Measurements from ENCODE around the gene CLDND2. TPM values are rescaled to one million over a fixed set of nuclear protein-coding genes. Genes with fewer than 3 reads are reported as not detected.

Gene CLDND2
- total RNA-seq, 1 donor from 2014 or later = 0.84 TPM

DNA sequence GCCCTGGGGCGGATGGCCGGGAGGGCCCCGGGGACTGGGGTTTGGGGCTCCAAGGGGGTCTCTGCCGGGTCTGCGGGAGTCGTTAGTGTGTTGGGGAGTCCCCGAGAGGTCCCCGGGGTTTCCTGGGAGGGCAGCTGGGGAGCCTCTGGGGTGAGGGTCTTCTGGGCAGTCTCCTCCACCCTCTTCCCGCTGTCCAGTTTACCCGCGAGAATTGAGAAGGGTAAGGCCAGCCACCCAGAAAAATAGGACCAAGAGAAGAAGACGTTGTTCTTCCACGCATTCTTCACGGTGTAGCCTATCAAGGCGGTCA is 1.6 kb downstream of the CLDND2 start:
- peaks cover 20% of the 10 kb centered on the region for H3K79me2 ChIP-seq (ENCODE audit: insufficient read depth, low read length)
- Mint-ChIP-seq H3K36me3 (ENCODE audit: low read depth, unreplicated experiment) (peaks cover 2% of the 10 kb centered on the region), H3K9me3 (ENCODE audit: unreplicated experiment) (peaks cover 2% of the 10 kb centered on the region), H3K4me1 (ENCODE audit: low read depth, unreplicated experiment) (peaks cover 18% of the 10 kb centered on the region), H3K27me3 (ENCODE audit: low read depth, unreplicated experiment) (no peaks in the 10 kb centered on the region), H3K4me3 (ENCODE audit: unreplicated experiment) (peak overlapping the region; percentile 91), H3K27ac (ENCODE audit: unreplicated experiment) (peak overlapping the region; percentile 85)
- no peaks in the 10 kb centered on the region for H3K27me3 ChIP-seq (ENCODE audit: insufficient read depth, low read length)
- peak overlapping the region; percentile 98 for H3K4me2 ChIP-seq (ENCODE audit: low read length)
- peaks cover 30% of the 10 kb centered on the region for H3K4me1 ChIP-seq (ENCODE audit: insufficient read depth, low read length)
- H3K4me3 ChIP-seq (ENCODE audit: insufficient read depth, low read depth, low read length) = peak overlapping the region; percentile 73
- H3K27ac ChIP-seq (ENCODE audit: low read depth, low read length) = peak overlapping the region; percentile 69
- DNase-seq (ENCODE audit: low read depth) (no peak), FAIRE-seq (no peak)
- H3K9me3 ChIP-seq (ENCODE audit: insufficient read depth, low read depth, low read length) = no peaks in the 10 kb centered on the region
- H3K9ac ChIP-seq (ENCODE audit: low read length) = peak overlapping the region; percentile 92
- TF ChIP-seq, protein P1, sequence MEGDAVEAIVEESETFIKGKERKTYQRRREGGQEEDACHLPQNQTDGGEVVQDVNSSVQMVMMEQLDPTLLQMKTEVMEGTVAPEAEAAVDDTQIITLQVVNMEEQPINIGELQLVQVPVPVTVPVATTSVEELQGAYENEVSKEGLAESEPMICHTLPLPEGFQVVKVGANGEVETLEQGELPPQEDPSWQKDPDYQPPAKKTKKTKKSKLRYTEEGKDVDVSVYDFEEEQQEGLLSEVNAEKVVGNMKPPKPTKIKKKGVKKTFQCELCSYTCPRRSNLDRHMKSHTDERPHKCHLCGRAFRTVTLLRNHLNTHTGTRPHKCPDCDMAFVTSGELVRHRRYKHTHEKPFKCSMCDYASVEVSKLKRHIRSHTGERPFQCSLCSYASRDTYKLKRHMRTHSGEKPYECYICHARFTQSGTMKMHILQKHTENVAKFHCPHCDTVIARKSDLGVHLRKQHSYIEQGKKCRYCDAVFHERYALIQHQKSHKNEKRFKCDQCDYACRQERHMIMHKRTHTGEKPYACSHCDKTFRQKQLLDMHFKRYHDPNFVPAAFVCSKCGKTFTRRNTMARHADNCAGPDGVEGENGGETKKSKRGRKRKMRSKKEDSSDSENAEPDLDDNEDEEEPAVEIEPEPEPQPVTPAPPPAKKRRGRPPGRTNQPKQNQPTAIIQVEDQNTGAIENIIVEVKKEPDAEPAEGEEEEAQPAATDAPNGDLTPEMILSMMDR (IDR thresholded peaks at IDR 0.05; ENCODE audit: insufficient read depth, low read depth, low read length) = no peak
- no peak for TF ChIP-seq EZH2 (IDR thresholded peaks at IDR 0.05; ENCODE audit: insufficient read depth, low read length)
- H4K20me1 ChIP-seq (ENCODE audit: insufficient read depth, low read length) = no peaks in the 10 kb centered on the region
- no peaks in the 10 kb centered on the region for H3K36me3 ChIP-seq (ENCODE audit: insufficient read depth, low read length)
- peak overlapping the region; percentile 92 for H2AFZ ChIP-seq (ENCODE audit: low read depth, low read length)

DNA sequence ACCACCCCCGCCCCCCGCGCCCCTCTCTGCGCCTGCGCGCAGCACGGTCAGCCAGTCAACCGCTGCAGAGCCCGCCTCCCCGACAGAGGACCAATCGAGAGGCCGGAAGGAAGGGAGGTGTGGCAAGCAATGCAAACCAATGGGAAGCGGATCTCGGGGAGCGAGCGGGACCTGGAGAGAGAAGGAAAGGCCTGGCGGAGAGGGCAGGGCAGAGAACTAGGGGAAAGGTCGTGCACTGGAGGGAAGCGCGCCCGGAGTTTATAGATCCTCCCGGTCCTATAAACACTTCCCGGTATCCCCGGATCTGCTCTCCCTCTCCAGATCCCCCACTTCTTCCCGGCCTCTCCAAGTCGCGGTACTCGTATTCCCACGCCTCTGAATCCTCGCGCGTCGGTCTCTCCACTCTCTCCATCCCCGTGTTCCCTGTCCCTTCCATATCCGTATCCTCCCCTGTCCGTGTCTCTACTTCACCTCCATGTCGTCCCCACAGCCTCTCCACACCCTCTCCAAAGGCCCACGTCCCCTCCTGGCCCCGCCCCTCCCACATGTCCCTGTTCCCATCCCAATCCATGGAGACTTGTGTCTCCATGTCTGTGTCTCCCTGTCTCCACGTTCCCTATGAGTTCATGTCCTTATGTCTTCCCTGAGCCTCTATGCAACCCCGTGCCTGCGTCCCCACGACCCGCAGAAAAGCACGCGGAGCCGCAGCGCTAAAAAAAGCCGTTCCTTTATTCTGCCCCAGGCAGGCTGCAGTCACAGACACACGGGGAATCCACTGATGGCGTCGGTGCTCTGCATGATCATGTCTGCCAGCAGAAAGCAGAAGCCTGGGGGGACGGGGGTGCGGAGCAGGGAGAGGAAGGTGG is 2.2 kb downstream of the CLDND2 start:
- Histone ChIP-seq H3K27me3 (ENCODE audit: insufficient read depth, low read length) (no peaks in the 10 kb centered on the region), H3K27ac (ENCODE audit: low read depth, low read length) (peak overlapping the region; percentile 69), H3K36me3 (ENCODE audit: insufficient read depth, low read length) (no peaks in the 10 kb centered on the region), H2AFZ (ENCODE audit: low read depth, low read length) (peak overlapping the region; percentile 92), H3K9ac (ENCODE audit: low read length) (peak overlapping the region; percentile 92), H3K4me2 (ENCODE audit: low read length) (peak overlapping the region; percentile 98), H3K4me3 (ENCODE audit: insufficient read depth, low read depth, low read length) (peak overlapping the region; percentile 93), H4K20me1 (ENCODE audit: insufficient read depth, low read length) (no peaks in the 10 kb centered on the region), H3K4me1 (ENCODE audit: insufficient read depth, low read length) (peaks cover 30% of the 10 kb centered on the region), H3K79me2 (ENCODE audit: insufficient read depth, low read length) (peaks cover 20% of the 10 kb centered on the region), H3K9me3 (ENCODE audit: insufficient read depth, low read depth, low read length) (no peaks in the 10 kb centered on the region)
- Mint-ChIP-seq H3K36me3 (ENCODE audit: low read depth, unreplicated experiment) (peaks cover 2% of the 10 kb centered on the region), H3K4me1 (ENCODE audit: low read depth, unreplicated experiment) (peaks cover 18% of the 10 kb centered on the region), H3K27ac (ENCODE audit: unreplicated experiment) (peak overlapping the region; percentile 85), H3K9me3 (ENCODE audit: unreplicated experiment) (peaks cover 2% of the 10 kb centered on the region), H3K27me3 (ENCODE audit: low read depth, unreplicated experiment) (no peaks in the 10 kb centered on the region), H3K4me3 (ENCODE audit: unreplicated experiment) (peak overlapping the region; percentile 91)
- no peak for TF ChIP-seq EZH2 (IDR thresholded peaks at IDR 0.05; ENCODE audit: insufficient read depth, low read length)
- TF ChIP-seq, protein P1 (IDR thresholded peaks at IDR 0.05; ENCODE audit: insufficient read depth, low read depth, low read length) = no peak
- peak; percentile 91 for DNase-seq (ENCODE audit: low read depth)
- no peak for FAIRE-seq

DNA sequence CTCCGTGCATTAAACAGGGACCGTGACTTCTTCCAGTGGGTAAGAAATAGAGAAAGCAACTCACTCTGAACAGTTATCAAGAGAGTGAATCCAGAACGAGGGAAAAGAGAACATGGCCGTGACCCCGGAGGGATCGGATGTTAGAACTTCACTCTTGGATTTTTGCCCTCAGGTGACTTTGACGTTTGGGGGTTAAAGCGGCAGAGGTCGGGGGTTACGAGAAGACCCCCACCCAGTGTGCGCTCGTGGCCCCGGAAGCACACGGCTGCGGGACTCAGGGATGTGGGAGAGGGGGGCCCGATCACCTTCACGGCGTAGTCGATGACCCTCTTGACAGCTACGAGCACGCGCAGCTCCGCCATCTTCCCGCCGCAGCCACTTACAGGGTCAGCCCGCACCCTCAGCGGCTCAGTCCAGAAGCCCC is 2.8 kb downstream of the CLDND2 start, which contains the start of gene ETFB:
Gene ETFB (minus strand): TSS at position 424 of the 424 bp plus-strand sequence. CDS start 62 bp downstream, at position 362.
- Histone ChIP-seq H3K36me3 (ENCODE audit: insufficient read depth, low read length) (no peaks in the 10 kb centered on the region), H3K4me3 (ENCODE audit: insufficient read depth, low read depth, low read length) (peak within 1 kb of the TSS; percentile 93), H3K27ac (ENCODE audit: low read depth, low read length) (peak within 1 kb of the TSS; percentile 82), H4K20me1 (ENCODE audit: insufficient read depth, low read length) (no peaks in the 10 kb centered on the region), H3K79me2 (ENCODE audit: insufficient read depth, low read length) (peaks cover 20% of the 10 kb centered on the region), H3K9ac (ENCODE audit: low read length) (peak within 1 kb of the TSS; percentile 92), H3K27me3 (ENCODE audit: insufficient read depth, low read length) (no peaks in the 10 kb centered on the region), H3K9me3 (ENCODE audit: insufficient read depth, low read depth, low read length) (no peaks in the 10 kb centered on the region), H2AFZ (ENCODE audit: low read depth, low read length) (peak within 1 kb of the TSS; percentile 92), H3K4me1 (ENCODE audit: insufficient read depth, low read length) (peaks cover 30% of the 10 kb centered on the region), H3K4me2 (ENCODE audit: low read length) (peak within 1 kb of the TSS; percentile 98)
- no peak for TF ChIP-seq EZH2 (IDR thresholded peaks at IDR 0.05; ENCODE audit: insufficient read depth, low read length)
- TF ChIP-seq, protein P1 (IDR thresholded peaks at IDR 0.05; ENCODE audit: insufficient read depth, low read depth, low read length) = no peak
- peaks cover 18% of the 10 kb centered on the region for H3K4me1 Mint-ChIP-seq (ENCODE audit: low read depth, unreplicated experiment)
- peak within 1 kb of the TSS; percentile 89 for H3K27ac Mint-ChIP-seq (ENCODE audit: unreplicated experiment)
- DNase-seq (ENCODE audit: low read depth) (no peak), FAIRE-seq (no peak)
- H3K36me3 Mint-ChIP-seq (ENCODE audit: low read depth, unreplicated experiment) = peaks cover 2% of the 10 kb centered on the region
- no peaks in the 10 kb centered on the region for H3K27me3 Mint-ChIP-seq (ENCODE audit: low read depth, unreplicated experiment)
- H3K4me3 Mint-ChIP-seq (ENCODE audit: unreplicated experiment) = peak within 1 kb of the TSS; percentile 91
- peaks cover 2% of the 10 kb centered on the region for H3K9me3 Mint-ChIP-seq (ENCODE audit: unreplicated experiment)

Measured in astrocyte (in vitro differentiated cells and primary cell).